Stimulated activated effector memory CD8-positive, alpha-beta T cell treated with anti-CD3 and anti-CD28 coated beads, Interleukin-12 subunit alpha, Interleukin-12 subunit beta, amount 100 ng/mL, for 72 hours (primary cell): ENCODE results near the gene SLC6A9.

Experiments used
- ATAC-seq: fragments of 150-1000 bp; cut with Tn5 transposase; 2 replicates; pipeline ENCODE4 v1.10.0; 2021
- DNase-seq, 2 donors: peaks; one replicate each; pipeline ENCODE4 v3.0.0; 2021 to 2022; ENCODE audit warnings: low spot score in 2 of 2
- H3K27ac Mint-ChIP-seq: one replicate; pipeline ENCODE4 v1.8.0; 2022; ENCODE audit warnings: mild to moderate bottlenecking, mixed read lengths
- H3K36me3 Mint-ChIP-seq: one replicate; pipeline ENCODE4 v1.8.0; 2022; ENCODE audit warnings: mild to moderate bottlenecking, mixed read lengths
- H3K4me1 Mint-ChIP-seq: one replicate; pipeline ENCODE4 v1.8.0; 2022; ENCODE audit warnings: mixed read lengths
- H3K4me3 Mint-ChIP-seq: one replicate; pipeline ENCODE4 v1.8.0; 2022; ENCODE audit warnings: mild to moderate bottlenecking, mixed read lengths
- H3K9me3 Mint-ChIP-seq: one replicate; pipeline ENCODE4 v1.8.0; 2022; ENCODE audit warnings: mixed read lengths

The SLC6A9 gene

DNA sequence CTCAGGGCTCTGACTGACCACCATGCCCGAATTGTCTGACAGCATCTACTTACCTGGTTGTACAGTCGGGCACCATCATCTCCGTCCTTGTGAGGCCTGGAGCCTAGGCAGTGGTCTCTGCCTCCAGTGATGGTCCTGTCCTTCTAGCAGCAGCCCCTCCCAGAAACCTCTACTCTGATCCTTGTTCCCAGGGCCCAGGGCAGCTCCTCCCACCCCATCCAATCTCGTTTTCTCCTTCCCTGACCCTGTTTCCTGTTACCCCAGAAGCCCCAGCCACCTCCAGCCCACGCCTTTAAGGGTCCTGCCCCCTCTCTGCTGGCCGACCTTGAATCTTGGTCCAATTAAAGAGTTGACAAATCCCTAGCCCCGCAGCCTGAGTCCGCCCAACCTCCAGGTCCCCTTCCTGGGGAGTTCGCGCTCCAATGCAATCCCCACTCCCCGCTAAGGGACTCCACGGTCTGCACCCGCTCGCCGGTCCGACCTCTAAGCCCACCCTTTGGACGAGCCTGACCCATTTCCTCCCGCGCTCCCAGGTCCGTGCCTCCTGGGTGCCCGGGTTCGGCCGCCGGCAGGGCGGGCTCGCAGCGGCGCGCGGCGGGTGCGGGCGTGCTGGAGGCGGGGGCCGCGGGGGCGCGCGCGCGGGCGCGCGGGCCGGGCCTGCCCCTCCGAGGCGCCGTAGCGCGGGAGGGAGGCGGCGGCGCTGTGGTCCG is 52.6 kb downstream of the SLC6A9 start, which contains the start of gene B4GALT2:
B4GALT2 (plus strand) TSS at position 660 of the 710 bp plus-strand sequence. CDS start 1,951 bp downstream, outside the sequence.
- peak; percentile 32 to 64 for DNase-seq
- Mint-ChIP-seq H3K9me3 (no peaks in the 10 kb centered on the region), H3K36me3 (peaks cover 38% of the 10 kb centered on the region), H3K4me3 (peak within 1 kb of the TSS; percentile 81), H3K4me1 (peaks cover 69% of the 10 kb centered on the region), H3K27ac (peak within 1 kb of the TSS; percentile 90)
- ATAC-seq, result peak; percentile 44

DNA sequence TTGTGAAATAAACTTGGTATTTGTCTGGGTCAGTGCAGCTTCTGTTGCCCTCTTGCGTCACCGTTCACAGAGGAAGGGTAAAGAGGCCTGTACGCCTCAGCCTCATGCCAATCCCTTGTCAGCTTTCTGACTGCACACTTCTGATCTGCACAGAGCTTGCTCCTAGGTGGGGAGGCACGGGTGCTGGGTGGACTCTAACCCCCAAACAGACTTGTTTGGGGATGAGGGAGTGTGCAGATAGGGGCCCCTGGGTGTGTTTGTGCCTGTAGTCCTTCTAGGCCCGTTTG is 53.1 kb downstream of the SLC6A9 start:
- DNase-seq (no peak), ATAC-seq (no peak)
- Mint-ChIP-seq H3K36me3 (peaks cover 33% of the 10 kb centered on the region), H3K4me1 (peaks cover 74% of the 10 kb centered on the region), H3K9me3 (no peaks in the 10 kb centered on the region), H3K27ac (peak overlapping the region; percentile 55), H3K4me3 (peak overlapping the region; percentile 69)

DNA sequence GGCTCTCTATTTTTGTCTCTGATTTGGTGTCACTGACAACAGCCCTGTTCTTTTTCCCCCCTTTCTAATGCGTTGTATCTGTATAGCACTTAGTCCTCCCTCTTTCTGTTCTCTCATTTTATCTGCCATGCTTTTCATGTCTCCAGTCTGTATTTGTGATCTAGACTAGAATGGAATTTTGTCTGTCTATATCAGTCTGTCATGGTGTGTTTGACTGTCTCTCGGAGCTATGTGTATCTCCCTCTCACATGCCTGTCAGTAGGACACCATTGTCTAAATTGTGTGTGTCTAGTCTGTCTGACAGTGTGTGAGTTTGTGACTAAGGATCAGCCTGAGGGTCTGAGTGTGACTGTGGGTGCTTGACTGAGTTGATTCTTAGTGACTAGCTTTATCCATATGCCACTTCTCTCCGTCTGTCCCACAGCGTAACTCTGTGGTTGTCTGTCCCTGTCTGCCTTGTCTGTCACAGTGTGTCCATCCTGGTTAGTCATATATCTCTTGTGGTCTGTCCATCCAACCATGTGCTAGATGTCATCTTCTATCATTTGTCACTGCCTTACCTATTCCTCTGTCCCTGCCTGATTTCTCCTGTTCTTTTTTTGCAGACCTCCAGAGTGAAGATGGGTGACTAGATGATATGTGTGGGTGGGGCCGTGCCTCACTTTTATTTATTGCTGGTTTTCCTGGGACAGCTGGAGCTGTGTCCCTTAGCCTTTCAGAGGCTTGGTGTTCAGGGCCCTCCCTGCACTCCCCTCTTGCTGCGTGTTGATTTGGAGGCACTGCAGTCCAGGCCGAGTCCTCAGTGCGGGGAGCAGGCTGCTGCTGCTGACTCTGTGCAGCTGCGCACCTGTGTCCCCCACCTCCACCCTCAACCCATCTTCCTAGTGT is 53.6 kb downstream of the SLC6A9 start:
- Mint-ChIP-seq H3K27ac (no peak overlapping the region), H3K4me3 (peak overlapping the region; percentile 87), H3K4me1 (peaks cover 70% of the 10 kb centered on the region), H3K9me3 (no peaks in the 10 kb centered on the region), H3K36me3 (peaks cover 31% of the 10 kb centered on the region)
- DNase-seq (no peak), ATAC-seq (no peak)

DNA sequence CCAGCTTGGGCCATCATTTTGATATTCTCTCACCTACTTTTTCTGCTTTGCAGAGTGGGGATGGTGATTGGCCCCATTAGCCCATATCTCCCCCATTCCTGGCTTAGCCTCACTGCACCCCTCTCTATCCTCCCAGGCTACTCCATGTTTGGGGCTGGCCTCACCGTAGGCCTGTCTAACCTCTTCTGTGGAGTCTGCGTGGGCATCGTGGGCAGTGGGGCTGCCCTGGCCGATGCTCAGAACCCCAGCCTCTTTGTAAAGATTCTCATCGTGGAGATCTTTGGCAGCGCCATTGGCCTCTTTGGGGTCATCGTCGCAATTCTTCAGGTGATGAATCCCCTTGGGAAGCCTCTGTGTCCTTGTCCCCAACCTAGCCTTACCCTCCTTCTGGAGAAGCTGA is 54.4 kb downstream of the SLC6A9 start:
- ATAC-seq (no peak), DNase-seq (no peak)
- H3K4me3 Mint-ChIP-seq, result peak overlapping the region; percentile 87
- no peak overlapping the region for H3K27ac Mint-ChIP-seq
- no peaks in the 10 kb centered on the region for H3K9me3 Mint-ChIP-seq
- H3K4me1 Mint-ChIP-seq, result peaks cover 65% of the 10 kb centered on the region
- H3K36me3 Mint-ChIP-seq, result peaks cover 35% of the 10 kb centered on the region

DNA sequence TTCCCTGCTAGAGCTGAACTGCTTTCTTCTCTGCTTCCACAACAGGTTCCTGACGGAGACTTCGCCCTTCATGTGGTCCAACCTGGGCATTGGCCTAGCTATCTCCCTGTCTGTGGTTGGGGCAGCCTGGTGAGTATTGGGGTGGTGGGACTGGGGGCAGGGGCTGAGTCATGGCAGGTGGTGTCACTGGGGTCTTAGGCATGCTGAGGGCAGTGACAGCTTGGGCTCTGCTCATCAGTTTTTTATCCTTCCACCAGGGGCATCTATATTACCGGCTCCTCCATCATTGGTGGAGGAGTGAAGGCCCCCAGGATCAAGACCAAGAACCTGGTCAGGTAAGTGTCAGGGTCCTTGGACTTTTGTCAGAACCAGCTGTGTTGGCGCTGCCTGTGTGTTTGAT is 55.2 kb downstream of the SLC6A9 start:
- peak overlapping the region; percentile 90 for H3K27ac Mint-ChIP-seq
- H3K9me3 Mint-ChIP-seq, result no peaks in the 10 kb centered on the region
- DNase-seq (no peak), ATAC-seq (no peak)
- peaks cover 65% of the 10 kb centered on the region for H3K4me1 Mint-ChIP-seq
- H3K36me3 Mint-ChIP-seq, result peaks cover 37% of the 10 kb centered on the region
- H3K4me3 Mint-ChIP-seq, result peak overlapping the region; percentile 87

DNA sequence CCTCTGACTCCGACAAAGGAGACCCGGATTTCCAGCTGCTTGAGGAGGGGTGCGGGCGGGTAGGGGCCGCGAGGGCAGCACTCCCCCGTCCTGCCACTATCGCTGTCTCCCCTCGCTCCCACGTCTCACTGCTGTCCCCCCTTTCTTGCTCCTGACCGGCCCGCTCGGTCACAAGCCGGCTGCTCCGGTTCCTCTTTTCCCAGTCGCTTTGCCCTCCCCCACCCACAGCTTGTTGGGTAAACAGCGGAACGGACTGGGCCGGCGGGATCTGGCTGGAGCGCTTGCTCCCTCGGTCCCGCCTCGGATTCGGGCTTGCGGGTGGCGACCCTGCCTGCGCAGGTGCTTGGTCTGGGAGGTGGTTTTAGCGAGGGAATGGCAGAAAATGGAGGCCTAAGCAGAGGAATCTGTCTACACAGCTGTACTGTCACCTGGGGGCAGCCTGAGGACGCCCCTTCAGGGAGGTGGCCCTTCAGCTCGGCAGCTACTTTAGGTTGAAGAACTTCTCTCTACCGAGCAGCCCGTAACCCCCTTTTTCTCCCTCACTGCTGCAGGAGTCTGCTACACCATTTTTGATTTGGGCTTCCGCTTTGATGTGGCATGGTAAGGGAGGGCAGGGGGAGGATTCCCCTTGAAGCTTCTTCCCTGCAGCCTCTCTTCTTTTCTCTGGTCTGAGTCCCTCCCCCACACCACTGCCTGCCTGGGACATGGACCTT is 55.9 kb downstream of the SLC6A9 start:
- ATAC-seq, result peak; percentile 1
- peak in 1 of 2 donors; percentile 56 for DNase-seq
- Mint-ChIP-seq H3K36me3 (peaks cover 37% of the 10 kb centered on the region), H3K4me1 (peaks cover 65% of the 10 kb centered on the region), H3K4me3 (peak overlapping the region; percentile 87), H3K27ac (peak overlapping the region; percentile 90), H3K9me3 (no peaks in the 10 kb centered on the region)

DNA sequence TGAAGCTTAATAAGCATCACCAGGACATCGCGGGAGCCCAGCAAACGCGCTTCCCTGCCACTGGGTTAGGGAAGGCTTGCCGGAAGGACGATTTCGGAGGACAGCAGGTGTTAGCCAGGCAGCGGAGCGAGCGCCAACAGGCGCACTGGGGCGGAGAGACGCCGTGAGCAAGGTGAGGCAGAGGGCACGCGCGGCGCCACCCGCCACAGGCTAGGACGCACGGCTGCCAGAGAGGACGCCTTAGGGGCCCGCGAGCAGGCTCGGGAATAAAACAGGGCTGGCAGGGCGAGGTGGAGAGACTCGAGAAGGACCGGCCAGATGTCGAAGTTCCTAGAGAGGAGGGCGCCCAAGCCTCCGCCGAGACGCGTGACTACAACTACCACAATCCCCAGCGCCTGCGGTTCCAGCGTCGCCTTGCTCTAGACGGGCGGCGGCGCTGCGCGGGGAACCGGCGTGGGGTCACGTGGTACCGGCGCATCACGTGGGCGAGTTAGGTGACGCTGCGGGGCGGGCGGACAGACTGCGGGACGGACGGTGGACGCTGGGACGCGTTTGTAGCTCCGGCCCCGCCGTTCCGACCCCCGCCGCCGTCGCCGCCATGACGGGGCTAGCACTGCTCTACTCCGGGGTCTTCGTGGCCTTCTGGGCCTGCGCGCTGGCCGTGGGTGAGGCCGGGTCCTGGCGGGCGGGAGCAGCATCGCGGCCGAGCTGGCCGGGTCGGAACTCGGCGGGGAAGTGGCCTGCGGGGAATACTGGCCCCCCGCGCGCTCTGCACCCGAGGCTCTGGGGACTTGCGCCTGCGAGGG is 56.6 kb downstream of the SLC6A9 start, which contains the start of gene ATP6V0B:
ATP6V0B (plus strand) TSS at position 518 of the 806 bp plus-strand sequence; CDS start at position 599, 81 bp downstream.
- no peaks in the 10 kb centered on the region for H3K9me3 Mint-ChIP-seq
- H3K36me3 Mint-ChIP-seq, result peaks cover 37% of the 10 kb centered on the region
- ATAC-seq (peak; percentile 84), DNase-seq (peak; percentile 90 to 98)
- peak within 1 kb of the TSS; percentile 90 for H3K27ac Mint-ChIP-seq
- H3K4me3 Mint-ChIP-seq, result peak within 1 kb of the TSS; percentile 87
- H3K4me1 Mint-ChIP-seq, result peaks cover 65% of the 10 kb centered on the region

DNA sequence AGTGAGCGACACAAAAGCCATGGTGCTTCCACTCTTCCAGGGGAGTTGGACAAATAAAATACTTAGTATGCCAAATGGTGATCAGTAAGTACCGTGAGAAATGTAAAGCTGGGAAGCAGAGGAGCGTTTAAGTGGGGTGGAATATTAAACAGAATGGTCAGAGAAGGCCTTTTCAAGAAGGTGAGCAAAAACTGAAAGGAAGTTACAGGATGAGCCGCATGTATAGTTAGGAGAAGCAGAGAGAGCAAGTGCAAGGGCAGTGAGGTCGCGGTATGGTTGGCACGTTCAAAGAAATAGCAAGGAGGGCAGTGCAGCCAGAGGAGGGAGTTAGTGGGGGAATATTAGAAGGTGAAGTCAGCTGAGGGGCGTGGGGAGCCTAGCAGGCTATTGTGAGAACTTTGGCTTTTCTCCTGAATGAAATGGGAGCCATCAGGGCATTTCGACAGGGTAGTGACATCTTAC is 57.2 kb downstream of the SLC6A9 start:
- Mint-ChIP-seq H3K9me3 (no peaks in the 10 kb centered on the region), H3K4me1 (peaks cover 69% of the 10 kb centered on the region), H3K4me3 (peak overlapping the region; percentile 87), H3K27ac (peak overlapping the region; percentile 90), H3K36me3 (peaks cover 37% of the 10 kb centered on the region)
- DNase-seq (no peak), ATAC-seq (no peak)

DNA sequence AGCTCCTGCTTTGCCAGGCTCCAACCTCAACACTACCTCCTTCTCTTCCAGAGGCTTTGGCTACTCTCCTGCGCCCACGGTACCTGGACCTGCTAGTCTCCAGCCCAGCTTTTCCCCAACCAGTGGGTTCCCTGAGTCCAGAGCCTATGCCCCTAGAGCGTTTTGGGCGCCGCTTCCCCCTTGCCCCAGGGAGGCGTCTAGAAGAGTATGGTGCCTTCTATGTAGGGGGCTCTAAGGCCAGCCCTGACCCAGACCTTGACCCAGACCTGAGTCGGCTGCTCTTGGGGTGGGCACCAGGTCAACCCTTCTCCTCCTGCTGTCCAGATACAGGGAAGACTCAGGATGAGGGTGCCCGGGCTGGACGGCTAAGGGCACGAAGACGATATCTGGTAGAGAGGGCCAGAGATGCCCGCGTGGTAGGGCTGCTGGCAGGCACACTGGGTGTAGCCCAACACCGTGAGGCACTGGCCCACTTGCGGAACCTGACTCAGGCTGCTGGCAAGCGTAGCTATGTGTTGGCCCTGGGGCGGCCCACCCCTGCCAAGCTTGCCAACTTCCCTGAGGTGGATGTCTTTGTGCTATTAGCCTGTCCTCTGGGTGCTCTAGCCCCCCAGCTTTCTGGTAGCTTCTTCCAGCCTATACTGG is 59.8 kb downstream of the SLC6A9 start:
- peaks cover 45% of the 10 kb centered on the region for H3K4me1 Mint-ChIP-seq
- peaks cover 20% of the 10 kb centered on the region for H3K36me3 Mint-ChIP-seq
- ATAC-seq, result no peak
- H3K27ac Mint-ChIP-seq, result peak overlapping the region; percentile 92
- H3K9me3 Mint-ChIP-seq, result no peaks in the 10 kb centered on the region
- peak overlapping the region; percentile 96 for H3K4me3 Mint-ChIP-seq
- no peak for DNase-seq

DNA sequence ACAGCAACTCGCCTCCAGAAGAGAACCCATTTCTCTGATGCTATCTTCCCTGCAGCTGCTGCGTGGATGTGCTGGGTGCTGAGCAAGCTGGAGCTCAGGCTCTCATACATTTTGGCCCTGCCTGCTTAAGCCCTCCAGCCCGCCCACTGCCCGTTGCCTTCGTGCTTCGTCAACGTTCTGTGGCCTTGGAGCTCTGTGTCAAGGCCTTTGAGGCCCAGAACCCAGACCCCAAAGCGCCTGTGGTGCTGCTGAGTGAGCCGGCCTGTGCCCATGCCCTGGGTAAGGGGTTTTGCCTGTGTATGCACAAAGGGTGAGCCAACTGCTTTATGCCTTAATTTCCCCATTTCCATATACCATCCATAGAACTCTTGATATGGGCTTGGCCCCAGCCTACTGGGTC is 60.4 kb downstream of the SLC6A9 start:
- H3K27ac Mint-ChIP-seq, result peak overlapping the region; percentile 92
- peaks cover 14% of the 10 kb centered on the region for H3K36me3 Mint-ChIP-seq
- ATAC-seq (no peak), DNase-seq (no peak)
- H3K4me3 Mint-ChIP-seq, result peak overlapping the region; percentile 96
- H3K4me1 Mint-ChIP-seq, result peaks cover 39% of the 10 kb centered on the region
- no peaks in the 10 kb centered on the region for H3K9me3 Mint-ChIP-seq

DNA sequence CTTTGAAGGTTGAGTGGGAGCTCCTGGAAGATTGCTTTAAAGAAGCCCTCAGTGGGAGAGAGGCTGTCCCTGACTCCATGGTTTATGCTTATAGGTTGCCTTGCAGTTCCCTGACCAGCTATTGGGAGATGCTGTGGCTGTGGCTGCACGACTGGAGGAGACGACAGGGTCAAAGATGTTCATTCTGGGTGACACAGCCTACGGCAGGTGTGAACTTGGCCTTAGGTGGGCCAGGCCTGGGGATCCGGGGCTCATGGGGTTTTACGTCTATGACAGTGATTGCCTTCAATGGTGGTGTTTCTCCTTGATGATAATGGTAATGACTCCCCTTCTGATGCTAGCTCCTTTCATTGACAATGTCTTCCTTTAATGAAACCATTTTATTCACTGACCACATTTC is 60.8 kb downstream of the SLC6A9 start:
- no peak for ATAC-seq
- peaks cover 35% of the 10 kb centered on the region for H3K4me1 Mint-ChIP-seq
- DNase-seq, result no peak
- peak overlapping the region; percentile 96 for H3K4me3 Mint-ChIP-seq
- H3K9me3 Mint-ChIP-seq, result no peaks in the 10 kb centered on the region
- peaks cover 10% of the 10 kb centered on the region for H3K36me3 Mint-ChIP-seq
- H3K27ac Mint-ChIP-seq, result peak overlapping the region; percentile 92

DNA sequence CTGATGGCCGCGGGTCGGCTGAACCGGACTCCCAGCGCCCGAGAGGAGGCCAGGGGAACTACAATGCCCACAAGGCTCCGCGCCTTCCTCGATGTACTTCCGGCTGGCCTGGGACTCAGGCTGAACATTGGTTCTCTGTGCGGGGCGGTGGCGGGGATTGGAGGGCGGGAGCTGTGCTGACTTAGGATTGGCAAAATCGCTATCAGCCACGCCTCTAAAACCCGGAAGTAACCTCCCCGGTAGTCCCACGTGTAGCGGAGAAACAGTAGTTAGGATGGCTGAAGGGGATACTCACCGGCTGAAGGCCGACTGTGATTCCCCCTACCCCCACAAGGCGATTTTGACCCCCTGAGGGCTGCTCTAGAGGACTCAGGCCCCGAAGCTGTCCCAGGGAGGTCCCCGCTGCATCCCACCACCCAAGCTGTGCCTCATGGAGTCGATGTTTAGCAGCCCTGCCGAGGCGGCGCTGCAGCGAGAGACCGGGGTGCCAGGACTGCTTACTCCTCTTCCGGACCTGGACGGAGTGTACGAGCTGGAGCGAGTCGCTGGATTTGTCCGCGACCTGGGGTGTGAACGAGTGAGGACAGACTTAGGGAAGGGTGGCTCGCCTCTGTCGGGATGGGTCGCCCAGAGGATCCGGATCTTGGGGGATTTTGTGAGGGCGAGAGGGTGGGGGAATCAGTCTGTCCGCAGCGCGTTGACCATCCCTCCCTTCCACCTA is 61.4 kb downstream of the SLC6A9 start, which contains the start of gene DPH2:
DPH2 (plus strand) TSS at position 265 of the 721 bp plus-strand sequence; CDS start at position 431, 166 bp downstream.
- peaks cover 6% of the 10 kb centered on the region for H3K36me3 Mint-ChIP-seq

DNA sequence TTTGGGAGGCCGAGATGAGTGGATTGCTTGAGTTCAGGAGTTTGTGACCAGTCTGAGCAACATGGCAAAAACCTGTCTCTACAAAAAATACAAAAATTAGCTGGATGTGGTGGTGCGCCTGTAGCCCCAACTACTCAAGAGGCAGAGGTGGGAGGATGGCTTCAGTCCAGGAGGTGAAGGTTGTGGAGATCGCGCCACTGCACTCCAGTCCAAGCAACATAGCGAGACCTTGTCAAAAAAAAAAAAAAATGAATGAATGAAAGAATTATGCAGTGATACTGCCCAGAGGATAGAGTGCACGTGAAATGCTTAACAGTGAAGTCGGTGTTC is 61.9 kb downstream of the SLC6A9 start:
- H3K9me3 Mint-ChIP-seq, result no peaks in the 10 kb centered on the region
- DNase-seq (no peak), ATAC-seq (no peak)
- H3K4me1 Mint-ChIP-seq, result peaks cover 33% of the 10 kb centered on the region
- H3K36me3 Mint-ChIP-seq, result peaks cover 6% of the 10 kb centered on the region
- H3K27ac Mint-ChIP-seq, result peak overlapping the region; percentile 92
- H3K4me3 Mint-ChIP-seq, result peak overlapping the region; percentile 96

More for the DNA sequence above, 61.4 kb downstream of the SLC6A9 start, which contains the start of gene DPH2:
- Mint-ChIP-seq H3K4me1 (peaks cover 35% of the 10 kb centered on the region), H3K27ac (peak within 1 kb of the TSS; percentile 92), H3K9me3 (no peaks in the 10 kb centered on the region), H3K4me3 (peak within 1 kb of the TSS; percentile 96)
- DNase-seq, result peak; percentile 70 to 90
- ATAC-seq, result peak; percentile 93
